Epidermal melanocyte (primary cell): ENCODE measurements around the gene C4orf33.
A peak's percentile ranks its signal among the peaks of the same experiment; 100 is the strongest.
"Not testable (repeated sequence)": the region's sequence is repeated elsewhere in the genome, so short reads cannot be mapped to it uniquely, and the experiment has no call there.

Source experiments
- DNase-seq: peaks from one replicate; pipeline ENCODE4 v3.0.0; 2011; ENCODE audit warnings: low spot score; ENCODE audit not compliant: insufficient read length

Gene C4orf33

GRCh38 chr4:129095811-129096454 is at the start of gene C4orf33:
TSS of gene C4orf33 (plus strand) at chr4:129096152. CDS start at chr4:129102611, 6,459 bp downstream.
- DNase-seq, result peak; percentile 62

- no peak for DNase-seq
Observed at GRCh38 chr4:129059028-129059427, 36.9 kb upstream of the C4orf33 start.

GRCh38 chr4:129062580-129062979 is 33.4 kb upstream of the C4orf33 start:
- DNase-seq, result no peak

GRCh38 chr4:129063640-129064039 is 32.3 kb upstream of the C4orf33 start:
- DNase-seq, result no peak

- DNase-seq, result no peak
Observed at GRCh38 chr4:129064717-129065116, 31.2 kb upstream of the C4orf33 start.

GRCh38 chr4:129069537-129069936 is 26.4 kb upstream of the C4orf33 start:
- DNase-seq, result not testable (repeated sequence)

- no peak for DNase-seq
Observed at GRCh38 chr4:129077326-129077725, 18.6 kb upstream of the C4orf33 start.

- DNase-seq, result no peak
Observed at GRCh38 chr4:129080129-129080528, 15.8 kb upstream of the C4orf33 start.

GRCh38 chr4:129082302-129082701 is 13.7 kb upstream of the C4orf33 start:
- no peak for DNase-seq

- DNase-seq, result no peak
Observed at GRCh38 chr4:129085472-129085871, 10.5 kb upstream of the C4orf33 start.

GRCh38 chr4:129087516-129087915 is 8.4 kb upstream of the C4orf33 start:
- no peak for DNase-seq

GRCh38 chr4:129092631-129093190 is 3.2 kb upstream of the C4orf33 start:
- no peak for DNase-seq

GRCh38 chr4:129093191-129093920 is 2.6 kb upstream of the C4orf33 start, which contains the start of gene SCLT1:
TSS of gene SCLT1 (minus strand) at chr4:129093539. CDS start at chr4:129093103, 436 bp downstream.
- DNase-seq, result peak; percentile 81

GRCh38 chr4:129094347-129094746 is 1.6 kb upstream of the C4orf33 start:
- no peak for DNase-seq

- DNase-seq, result no peak
Observed at GRCh38 chr4:129098531-129099001, 2.6 kb downstream of the C4orf33 start.

- no peak for DNase-seq
Observed at GRCh38 chr4:129109965-129110824, 14.2 kb downstream of the C4orf33 start.

- DNase-seq, result no peak
Observed at GRCh38 chr4:129110931-129111330, 15.0 kb downstream of the C4orf33 start.

GRCh38 chr4:129111919-129112318 is 16.0 kb downstream of the C4orf33 start:
- DNase-seq, result no peak

- no peak for DNase-seq
Observed at GRCh38 chr4:129113434-129113833, 17.5 kb downstream of the C4orf33 start.

GRCh38 chr4:129113919-129114318 is 18.0 kb downstream of the C4orf33 start:
- DNase-seq, result no peak

GRCh38 chr4:129117705-129118104 is 21.8 kb downstream of the C4orf33 start:
- no peak for DNase-seq
